Stomach smooth muscle (tissue), 2 donors: ENCODE results near the gene MXD4.

Experiments
- H3K27ac ChIP-seq: one replicate; pipeline ENCODE4 v1.7.0; 2013; ENCODE audit warnings: mild to moderate bottlenecking, low read length, inconsistent platforms
- H3K27me3 ChIP-seq, 2 donors: one replicate each; pipeline ENCODE4 v1.7.0; 2013; ENCODE audit warnings: low read length in 2 of 2; ENCODE audit not compliant: insufficient read depth in 2 of 2, control insufficient read depth in 1 of 2
- H3K36me3 ChIP-seq, 2 donors: one replicate each; pipeline ENCODE4 v1.7.0; 2013; ENCODE audit warnings: low read length in 2 of 2; ENCODE audit not compliant: control insufficient read depth in 2 of 2, insufficient read depth in 2 of 2
- H3K4me1 ChIP-seq: one replicate; pipeline ENCODE4 v1.7.0; 2013; ENCODE audit warnings: low read length; ENCODE audit not compliant: control insufficient read depth, insufficient read depth
- H3K4me3 ChIP-seq, 2 donors: one replicate each; pipeline ENCODE4 v1.7.0; 2013; ENCODE audit warnings: low read length in 2 of 2
- H3K9ac ChIP-seq, 2 donors: one replicate each; pipeline ENCODE4 v1.7.0; 2013; ENCODE audit warnings: low read length in 2 of 2, mild to moderate bottlenecking in 1 of 2
- H3K9me3 ChIP-seq, 2 donors: one replicate each; pipeline ENCODE4 v1.7.0; 2013; ENCODE audit warnings: low read length in 2 of 2; ENCODE audit not compliant: control insufficient read depth in 2 of 2
- donor health status: healthy.
- donor health status: Pancreatic carcinoma.

Gene MXD4

DNA sequence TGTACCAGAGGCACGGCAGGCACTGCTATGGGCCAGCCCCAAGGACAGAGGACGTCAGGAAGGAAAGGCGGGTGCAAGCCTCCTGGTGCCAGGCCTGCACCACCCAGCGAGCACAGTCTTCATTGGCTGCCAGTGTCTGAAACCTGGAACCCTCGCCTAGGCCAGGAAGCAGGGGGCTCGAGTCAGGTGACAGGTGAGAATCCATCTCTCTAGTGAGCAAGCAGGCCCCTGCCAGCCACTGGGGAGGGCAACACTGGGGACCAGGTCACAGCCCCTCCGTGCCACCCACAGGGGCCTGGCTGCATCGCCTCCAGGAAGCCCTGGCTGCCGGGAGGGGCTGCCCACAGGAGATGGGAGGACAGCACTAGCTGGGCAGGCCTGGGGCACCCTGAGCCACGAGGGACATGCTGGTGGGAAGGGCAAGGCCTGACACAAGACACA is 13.1 kb downstream of the MXD4 start:
- Histone ChIP-seq H3K9me3 (no peaks in the 10 kb centered on the region), H3K9ac (no peak overlapping the region), H3K36me3 (peaks cover 20 to 24% of the 10 kb centered on the region in 2 donors), H3K4me1 (peaks cover 10% of the 10 kb centered on the region), H3K27ac (no peak overlapping the region), H3K27me3 (no peaks in the 10 kb centered on the region), H3K4me3 (no peak overlapping the region)

DNA sequence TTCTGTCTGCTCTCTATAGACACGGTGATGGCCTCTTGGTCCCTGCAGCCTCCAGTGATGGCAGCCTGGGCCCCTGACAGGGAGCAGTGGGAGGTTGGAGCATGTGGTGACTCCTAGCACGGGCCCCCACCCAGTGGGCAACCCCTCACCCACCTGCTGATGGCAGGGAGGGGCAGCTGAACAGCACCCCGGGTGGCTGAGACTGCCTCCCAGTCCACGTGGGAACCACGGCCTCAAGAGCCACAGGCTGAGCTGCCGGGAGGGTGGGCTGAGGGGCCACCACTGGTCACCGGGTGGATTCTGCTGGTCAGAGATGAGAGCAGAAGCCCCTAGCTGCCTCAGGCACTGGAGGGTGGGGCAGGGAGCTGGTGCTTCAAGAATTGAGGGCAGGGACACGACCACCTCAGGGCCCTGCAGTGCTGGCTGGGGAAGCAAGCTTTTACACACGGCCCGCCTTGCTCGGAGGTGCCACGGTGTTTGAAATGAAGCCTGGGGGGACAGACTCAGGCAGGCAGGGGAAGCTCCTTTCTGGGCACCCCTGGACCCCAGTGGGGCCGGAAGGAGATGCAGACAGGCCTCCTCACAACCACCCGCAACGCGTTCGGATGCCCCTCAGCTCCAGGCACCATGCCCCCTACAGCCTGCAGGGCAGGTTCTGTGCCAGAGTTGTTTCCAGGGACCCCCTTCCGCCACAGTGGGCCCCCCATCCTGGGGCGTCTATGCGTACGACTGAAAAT is 13.7 kb downstream of the MXD4 start:
- Histone ChIP-seq H3K9me3 (no peaks in the 10 kb centered on the region), H3K27ac (no peak overlapping the region), H3K9ac (no peak overlapping the region), H3K27me3 (no peaks in the 10 kb centered on the region), H3K36me3 (peaks cover 19 to 20% of the 10 kb centered on the region in 2 donors), H3K4me1 (peaks cover 6% of the 10 kb centered on the region), H3K4me3 (no peak overlapping the region)

DNA sequence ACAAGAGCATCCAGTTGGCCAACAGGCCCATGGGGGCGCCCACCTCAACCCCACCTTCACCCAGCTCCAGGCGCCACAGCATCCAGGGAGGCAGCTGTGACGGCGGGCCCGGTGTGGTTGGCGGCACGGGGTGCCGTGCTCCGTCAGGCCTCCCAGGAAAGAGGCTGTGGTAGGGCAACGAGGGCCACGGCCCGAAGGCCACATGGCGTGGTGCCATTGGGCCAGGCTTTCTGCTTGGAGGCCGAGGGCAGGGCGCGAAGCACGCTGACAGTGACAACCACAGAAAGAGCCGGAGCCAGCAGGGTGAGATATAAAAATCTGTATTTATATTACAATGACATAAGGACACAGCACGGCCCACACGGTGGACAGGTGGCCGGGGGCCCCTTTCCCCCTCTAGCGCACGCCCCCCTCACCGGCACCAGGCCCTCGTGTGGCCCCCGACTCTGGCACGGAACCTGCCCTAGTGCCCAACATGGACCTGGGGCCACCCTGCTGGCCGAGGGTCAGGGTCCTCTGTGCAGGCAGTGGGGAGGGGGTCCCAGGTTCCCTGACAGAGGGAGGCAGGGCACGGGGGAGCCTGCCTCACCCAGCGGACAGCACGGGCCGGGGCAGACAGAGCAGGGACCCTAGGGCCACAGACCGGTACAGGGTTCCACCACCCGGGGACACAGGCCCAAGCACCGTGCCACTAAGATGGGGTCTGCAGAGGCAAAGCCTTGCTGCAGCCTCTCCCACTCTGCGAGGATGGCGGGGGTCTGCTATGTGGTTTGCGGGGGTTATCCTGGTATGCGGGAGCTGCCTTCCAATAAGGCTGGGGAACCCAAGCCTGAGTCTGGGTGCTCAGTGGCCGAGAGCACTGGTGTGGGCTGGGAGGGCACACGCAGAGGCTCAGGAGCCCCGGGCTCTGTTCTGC is 14.5 kb downstream of the MXD4 start:
- H3K9me3 ChIP-seq: no peaks in the 10 kb centered on the region
- no peak overlapping the region for H3K4me3 ChIP-seq
- H3K36me3 ChIP-seq: peaks cover 16 to 17% of the 10 kb centered on the region in 2 donors
- no peak overlapping the region for H3K9ac ChIP-seq
- no peaks in the 10 kb centered on the region for H3K27me3 ChIP-seq
- no peak overlapping the region for H3K27ac ChIP-seq
- peaks cover 5% of the 10 kb centered on the region for H3K4me1 ChIP-seq

DNA sequence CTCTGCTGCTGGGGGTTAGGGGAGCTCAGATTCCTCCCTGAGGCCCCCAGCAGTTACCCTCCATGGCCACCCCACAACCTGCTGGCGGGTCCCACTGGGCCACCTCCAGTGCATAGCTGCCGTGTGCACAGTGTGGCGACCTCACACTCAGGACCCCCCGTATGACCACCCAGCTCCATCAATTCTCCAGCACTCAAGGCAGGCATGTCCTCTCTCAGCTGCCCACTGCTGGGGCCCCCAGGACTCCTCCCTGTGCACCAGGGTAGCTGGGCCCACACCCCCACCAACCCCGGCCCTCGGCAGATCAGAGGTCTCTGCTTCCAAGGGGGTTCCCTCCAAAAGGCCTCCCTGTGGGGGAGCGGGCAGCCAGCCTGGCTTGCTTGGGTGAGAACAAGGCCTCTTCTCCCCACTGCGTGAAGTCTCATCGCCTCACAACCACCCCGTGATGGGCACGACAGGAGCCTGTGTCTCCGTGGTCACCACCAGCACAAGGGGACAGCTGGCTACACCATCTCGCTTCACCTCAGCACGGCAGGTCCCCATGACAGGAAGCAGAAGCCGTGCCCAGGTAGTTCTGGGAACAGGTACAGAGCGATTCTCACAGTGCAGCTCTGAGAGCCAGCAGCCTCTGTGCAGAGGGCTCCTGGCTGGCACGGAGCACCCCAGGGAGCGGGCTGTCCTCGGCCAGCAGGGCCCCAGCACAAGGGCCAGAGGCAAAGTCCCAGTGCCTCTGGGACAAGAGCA is 15.4 kb downstream of the MXD4 start:
- Histone ChIP-seq H3K27ac (no peak overlapping the region), H3K27me3 (no peaks in the 10 kb centered on the region), H3K36me3 (peaks cover 8 to 17% of the 10 kb centered on the region in 2 donors), H3K9ac (no peak overlapping the region), H3K9me3 (no peaks in the 10 kb centered on the region), H3K4me3 (no peak overlapping the region), H3K4me1 (peaks cover 6% of the 10 kb centered on the region)

DNA sequence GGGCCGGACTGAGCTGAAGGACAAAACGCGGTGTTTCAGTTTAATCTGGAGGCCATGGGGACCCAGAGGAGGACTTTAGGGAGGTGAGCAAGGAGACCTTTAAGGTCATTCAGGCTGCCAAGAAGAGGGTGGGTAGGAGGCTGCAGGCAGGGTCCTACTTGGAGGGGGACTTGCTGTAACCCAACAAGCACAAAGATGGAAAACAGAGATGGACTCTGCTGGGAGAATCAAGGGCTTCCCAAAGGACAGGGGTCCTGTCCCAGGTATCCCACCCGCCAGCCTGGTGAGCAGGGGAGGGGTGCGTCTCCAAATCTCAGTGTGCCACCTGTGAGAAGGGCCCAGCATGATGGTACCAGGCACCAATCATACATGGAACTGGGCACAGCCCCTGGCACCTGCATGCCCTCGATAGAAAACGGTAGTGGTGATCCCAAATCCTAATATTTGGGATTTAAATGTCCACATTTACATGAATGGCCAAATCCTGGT is 16.1 kb downstream of the MXD4 start:
- peaks cover 8 to 17% of the 10 kb centered on the region in 2 donors for H3K36me3 ChIP-seq
- H3K27me3 ChIP-seq: no peaks in the 10 kb centered on the region
- peaks cover 6% of the 10 kb centered on the region for H3K4me1 ChIP-seq
- no peaks in the 10 kb centered on the region for H3K9me3 ChIP-seq
- H3K9ac ChIP-seq: no peak overlapping the region
- peak overlapping the region; percentile 41 for H3K27ac ChIP-seq
- H3K4me3 ChIP-seq: no peak overlapping the region

DNA sequence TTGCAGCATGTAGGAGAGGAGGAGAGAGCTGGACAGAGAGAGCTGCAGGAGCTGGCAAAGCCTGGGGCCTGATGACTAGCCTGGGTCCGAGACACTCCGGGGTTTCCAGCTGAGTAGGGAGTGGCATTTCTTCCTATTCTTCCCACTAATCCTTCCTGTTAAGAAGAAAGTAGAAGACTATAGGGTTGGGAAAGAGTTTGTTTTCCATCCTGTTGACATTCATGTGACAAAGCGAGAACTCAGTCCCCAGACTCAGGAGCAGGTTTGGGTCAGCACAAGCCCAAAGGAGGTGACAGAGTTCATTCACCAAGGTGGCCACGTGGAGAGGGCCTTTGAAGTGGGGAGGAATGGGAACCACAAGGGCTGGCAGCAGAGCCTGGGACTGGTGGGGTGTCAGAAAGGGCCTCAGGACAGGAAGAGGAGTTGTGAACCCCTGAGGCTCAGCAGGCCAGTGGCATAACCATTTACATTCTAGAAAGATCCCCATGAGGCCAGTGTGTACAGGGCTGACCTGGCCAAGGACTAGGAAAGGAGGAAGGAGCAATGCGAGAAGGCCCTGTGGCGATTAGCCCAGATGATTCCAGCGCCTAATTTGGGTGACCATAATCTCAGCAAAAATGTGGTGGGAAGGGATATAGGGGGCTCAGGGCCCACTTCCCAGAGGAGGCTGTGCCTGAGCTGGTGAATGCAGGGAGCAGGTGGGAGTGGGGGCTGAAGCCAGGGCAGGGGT is 16.7 kb downstream of the MXD4 start:
- peaks cover 6% of the 10 kb centered on the region for H3K4me1 ChIP-seq
- H3K4me3 ChIP-seq: no peak overlapping the region
- H3K9ac ChIP-seq: peak overlapping the region in 1 of 2 donors; percentile 5
- H3K9me3 ChIP-seq: no peaks in the 10 kb centered on the region
- H3K36me3 ChIP-seq: peaks cover 8 to 15% of the 10 kb centered on the region in 2 donors
- no peaks in the 10 kb centered on the region for H3K27me3 ChIP-seq
- H3K27ac ChIP-seq: peak overlapping the region; percentile 41

DNA sequence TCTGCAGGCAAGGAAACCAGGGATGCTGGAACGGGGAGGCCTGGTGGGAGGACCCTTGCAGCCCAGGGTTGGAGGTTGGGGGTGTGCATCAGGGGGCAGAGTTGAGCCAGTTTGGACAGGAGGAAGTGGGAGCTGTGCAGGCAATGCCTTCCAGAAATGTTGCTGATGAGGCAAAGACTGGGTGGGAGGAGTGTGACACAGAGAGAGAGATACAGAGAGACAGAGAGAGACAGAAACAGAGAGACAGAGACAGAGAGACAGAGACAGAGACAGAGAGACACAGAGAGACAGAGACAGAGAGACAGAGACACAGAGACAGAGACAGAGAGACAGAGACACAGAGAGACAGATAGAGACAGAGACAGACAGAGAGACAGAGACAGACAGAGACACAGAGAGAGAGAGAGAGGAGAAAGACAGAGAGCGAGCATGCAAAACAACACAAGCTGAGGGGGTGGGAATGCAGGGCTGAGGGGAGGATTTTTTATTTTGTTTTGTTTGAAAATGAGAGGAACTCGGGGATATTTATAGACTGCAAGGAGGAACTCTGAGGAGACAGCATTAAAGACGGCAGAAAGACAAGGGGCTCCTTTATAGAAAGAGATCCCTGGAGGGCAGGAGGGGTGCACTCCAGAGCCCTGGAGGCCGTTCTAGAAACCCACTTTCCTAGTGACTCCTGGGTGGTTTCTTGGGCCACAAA is 18.1 kb downstream of the MXD4 start:
- Histone ChIP-seq H3K9me3 (no peaks in the 10 kb centered on the region), H3K27ac (peak overlapping the region; percentile 7), H3K4me1 (peaks cover 6% of the 10 kb centered on the region), H3K4me3 (peak overlapping the region in 1 of 2 donors; percentile 26), H3K9ac (peak overlapping the region; percentile 6 to 12), H3K27me3 (no peaks in the 10 kb centered on the region), H3K36me3 (peaks cover 0 to 5% of the 10 kb centered on the region in 2 donors)

DNA sequence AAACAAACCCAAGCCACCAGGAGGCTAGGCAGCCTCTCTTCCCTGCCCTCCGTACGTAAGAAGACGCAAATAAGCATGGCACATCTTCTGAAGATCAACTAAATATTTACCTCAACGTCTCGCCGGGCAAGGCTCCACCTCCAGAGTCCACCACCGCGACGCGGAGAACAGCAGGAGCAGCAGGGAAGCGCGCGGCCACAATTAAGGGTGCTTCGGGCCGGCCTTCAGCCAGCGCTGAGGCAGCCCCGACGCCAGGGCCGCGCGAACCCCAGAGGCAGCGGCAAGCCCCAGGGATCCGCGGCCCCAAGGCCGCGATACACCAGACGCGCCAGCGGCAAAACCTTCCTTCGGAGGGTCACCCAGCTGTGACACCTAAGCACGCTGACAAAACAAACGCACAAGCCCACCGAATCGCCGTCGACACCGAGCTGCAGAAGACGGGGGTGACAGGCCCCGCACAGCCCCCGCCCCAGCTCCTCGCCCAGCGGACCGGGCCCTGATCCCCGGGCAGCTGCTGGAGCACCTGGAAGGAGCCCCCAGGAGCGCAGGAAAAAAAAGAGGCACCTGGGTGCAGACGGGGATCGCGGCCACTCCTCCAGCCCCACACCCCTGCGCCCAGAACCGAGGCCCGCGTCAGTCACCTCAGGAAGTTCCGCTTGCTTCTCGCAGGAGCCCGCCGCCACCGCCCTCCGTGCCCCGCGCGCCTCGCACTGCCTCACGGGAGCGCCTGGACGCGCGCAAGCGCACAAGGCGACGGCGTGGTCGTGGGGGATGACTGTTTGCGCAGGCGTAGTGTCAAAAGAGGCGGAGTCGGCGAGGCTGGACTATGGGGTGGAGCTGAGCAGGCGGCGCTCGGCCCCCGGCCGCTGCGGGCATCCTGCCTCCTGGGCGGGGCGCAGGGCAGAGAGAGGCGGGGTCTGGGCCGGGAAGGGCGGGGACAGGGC is 20.2 kb downstream of the MXD4 start, which contains the start of the genes HAUS3 and POLN:
TSS of gene HAUS3 (minus strand) at position 712 of the 944 bp plus-strand sequence. CDS start 1,175 bp downstream, outside the sequence.
TSS of gene POLN (minus strand) at position 712 of the 944 bp plus-strand sequence. CDS start 12,890 bp downstream, outside the sequence.
- peak within 1 kb of the TSS; percentile 73 for H3K9ac ChIP-seq
- peak within 1 kb of the TSS; percentile 13 for H3K27ac ChIP-seq
- H3K36me3 ChIP-seq: no peaks in the 10 kb centered on the region
- no peaks in the 10 kb centered on the region for H3K9me3 ChIP-seq
- peaks cover 9% of the 10 kb centered on the region for H3K4me1 ChIP-seq
- H3K4me3 ChIP-seq: peak within 1 kb of the TSS; percentile 84 to 87
- no peaks in the 10 kb centered on the region for H3K27me3 ChIP-seq

DNA sequence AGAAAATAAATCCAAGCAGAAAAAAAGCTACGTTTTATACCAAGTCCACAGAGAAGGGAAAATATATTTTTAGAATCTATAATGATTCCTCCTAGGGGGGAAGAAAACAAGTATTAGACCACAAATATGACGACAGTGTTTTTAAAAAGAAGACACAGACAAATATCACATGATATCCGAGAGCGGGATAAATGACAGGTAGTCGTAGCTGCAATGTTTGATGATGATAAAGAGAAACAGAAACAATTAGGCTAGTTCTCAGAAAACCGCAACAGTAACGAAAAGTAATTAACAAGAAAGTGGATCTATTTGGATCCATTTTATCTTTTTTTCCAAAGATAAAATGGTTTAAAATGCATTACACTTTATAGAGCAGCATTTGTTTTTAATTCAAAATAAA is 20.9 kb downstream of the MXD4 start:
- Histone ChIP-seq H3K4me1 (peaks cover 9% of the 10 kb centered on the region), H3K36me3 (no peaks in the 10 kb centered on the region)

More for the DNA sequence above, 20.9 kb downstream of the MXD4 start:
- Histone ChIP-seq H3K4me3 (peak overlapping the region; percentile 84 to 87), H3K9ac (peak overlapping the region; percentile 73), H3K27me3 (no peaks in the 10 kb centered on the region), H3K27ac (no peak overlapping the region), H3K9me3 (no peaks in the 10 kb centered on the region)
